OCI-LY7 (cell line): ENCODE data around the gene PSMG3. TPM values are rescaled to one million over a fixed set of nuclear protein-coding genes. Genes with fewer than 3 reads are reported as not detected.

Source experiments
- BruUV-seq: library from RNA; stranded (reverse); fragments of 400-500 nt; replicated peaks from 2 replicates; lab custom pipeline; 2021; lab: Mats Ljungman, UMichigan
- CTCF ChIA-PET: fragments of 300-600 bp; sonication (Branson Sonifier 250); formaldehyde crosslinking; loops from one replicate; lab custom pipeline; 2022; ENCODE audit warnings: antibody characterized with exemption; ENCODE audit not compliant: unreplicated experiment; lab: Charles Lee
- POLR2A ChIA-PET: fragments of 300-600 bp; sonication (Branson Sonifier 250); formaldehyde crosslinking; loops from one replicate; lab custom pipeline; 2022; ENCODE audit warnings: antibody characterized with exemption; lab: Charles Lee
- DNase-seq: peaks from one replicate; pipeline ENCODE4 v3.0.0-alpha.2; 2015; ENCODE audit warnings: low spot score
- H2AFZ ChIP-seq: fragments of 200-600 bp; sonication (generic), shearing (Covaris generic); 2 replicates; pipeline ENCODE4 v1.6.1; 2014; ENCODE audit warnings: mild to moderate bottlenecking, antibody characterized with exemption, low read length, moderate library complexity
- H3K27ac ChIP-seq: fragments of 200-600 bp; sonication (generic); 2 replicates; pipeline ENCODE4 v1.5.1; 2014; ENCODE audit warnings: mixed run types, low read depth, mild to moderate bottlenecking, moderate library complexity, low read length, inconsistent platforms; ENCODE audit not compliant: poor library complexity, severe bottlenecking
- H3K36me3 ChIP-seq: fragments of 200-600 bp; sonication (generic); 2 replicates; pipeline ENCODE4 v1.6.1; 2014; ENCODE audit warnings: mild to moderate bottlenecking, antibody characterized with exemption, low read length, moderate library complexity, mixed read lengths; ENCODE audit not compliant: insufficient read depth
- H3K4me1 ChIP-seq: fragments of 200-600 bp; sonication (generic); 2 replicates; pipeline ENCODE4 v1.5.1; 2014; ENCODE audit warnings: mild to moderate bottlenecking, low read length; ENCODE audit not compliant: insufficient read depth, poor library complexity, severe bottlenecking
- H3K4me2 ChIP-seq: fragments of 200-600 bp; sonication (generic); 2 replicates; pipeline ENCODE4 v1.6.1; 2014; ENCODE audit warnings: mild to moderate bottlenecking, low read length
- H3K4me3 ChIP-seq: fragments of 200-600 bp; sonication (generic); 2 replicates; pipeline ENCODE4 v1.5.1; 2014; ENCODE audit warnings: mild to moderate bottlenecking, low read depth, low read length; ENCODE audit not compliant: poor library complexity, severe bottlenecking
- H3K79me2 ChIP-seq: fragments of 200-600 bp; sonication (generic); 2 replicates; pipeline ENCODE4 v1.6.1; 2016; ENCODE audit warnings: low read depth, mild to moderate bottlenecking, low read length, moderate library complexity, mixed read lengths; ENCODE audit not compliant: insufficient read depth
- H3K9me2 ChIP-seq: fragments of 200-600 bp; sonication (generic); 2 replicates; pipeline ENCODE4 v1.6.1; 2016; ENCODE audit warnings: mild to moderate bottlenecking, low read length, mixed read lengths; ENCODE audit not compliant: insufficient read depth
- H3K9me3 ChIP-seq: fragments of 200-600 bp; sonication (generic); 2 replicates; pipeline ENCODE4 v1.6.1; 2014; ENCODE audit warnings: mild to moderate bottlenecking, mixed run types, low read length, mixed read lengths
- H4K20me1 ChIP-seq: fragments of 200-600 bp; sonication (generic); 2 replicates; pipeline ENCODE4 v1.6.1; 2014; ENCODE audit warnings: mild to moderate bottlenecking, antibody characterized with exemption, low read length, moderate library complexity, mixed read lengths; ENCODE audit not compliant: insufficient read depth
- CTCF ChIP-seq: fragments of 200-600 bp; sonication (generic); conservative IDR thresholded peaks from 2 replicates; pipeline ENCODE4 v1.5.1; 2014; ENCODE audit warnings: mild to moderate bottlenecking, antibody characterized with exemption, low read length, moderate library complexity, mixed read lengths
- EZH2phosphoT487 ChIP-seq: fragments of 200-600 bp; sonication (generic); IDR thresholded peaks from 2 replicates; pipeline ENCODE4 v1.6.1; 2018; ENCODE audit warnings: low read depth, borderline replicate concordance, mild to moderate bottlenecking, mixed run types, antibody characterized with exemption, low read length, moderate library complexity, mixed read lengths
- intact Hi-C: fragments of 100-400 bp; cut with micrococcal nuclease; formaldehyde crosslinking; loops from one replicate; pipeline ENCODE4 v1.10.0; 2022; ENCODE audit not compliant: unreplicated experiment
- total RNA-seq, 2 experiments: library from RNA; depleted of rRNA in 1 of 2; stranded (reverse); fragments of >200 nt in 1 of 2; shearing (Covaris generic) in 1 of 2; gene quantifications; 2 replicates each; pipeline ENCODE4 v1.2.3, GENCODE V29; 2014 to 2022

PSMG3 gene
- total RNA-seq, 2 experiments from 2014 or later, result 63.7 to 129 TPM

GRCh38 chr7:1544178-1544895 is 25.5 kb downstream of the PSMG3 start:
- ChIA-PET CTCF (no interaction called here), POLR2A (no interaction called here)

DNA sequence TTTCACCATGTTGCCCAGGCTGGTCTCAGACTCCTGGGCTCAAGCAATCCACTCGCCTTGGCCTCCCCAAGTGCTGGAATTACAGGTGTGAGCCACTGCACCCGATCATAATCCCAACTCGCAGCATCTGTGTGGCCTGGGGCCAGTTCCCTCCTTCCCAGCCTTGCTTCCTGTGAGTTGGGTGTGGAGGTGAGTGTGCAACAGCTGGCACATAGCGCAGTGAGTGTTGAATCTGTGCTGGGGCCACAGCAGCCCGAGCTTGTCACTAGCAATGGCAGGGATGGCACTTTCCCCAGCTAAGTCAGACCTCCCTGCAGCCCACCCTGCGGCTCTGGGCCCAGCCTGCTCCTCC is 26.0 kb downstream of the PSMG3 start:
- H2AFZ ChIP-seq, result no peak overlapping the region
- H3K27ac ChIP-seq, result no peak overlapping the region
- H3K79me2 ChIP-seq, result no peaks in the 10 kb centered on the region
- H3K36me3 ChIP-seq, result peaks cover 48% of the 10 kb centered on the region
- H3K4me1 ChIP-seq, result no peaks in the 10 kb centered on the region
- no peaks in the 10 kb centered on the region for H3K9me2 ChIP-seq
- POLR2A ChIA-PET, result no interaction called here
- TF ChIP-seq EZH2phosphoT487 (no peak), CTCF (no peak)
- H4K20me1 ChIP-seq, result no peaks in the 10 kb centered on the region
- H3K9me3 ChIP-seq, result no peaks in the 10 kb centered on the region
- no peak for DNase-seq
- H3K4me2 ChIP-seq, result no peak overlapping the region
- BruUV-seq, result no TSS peak
- intact Hi-C loops, result no loop called here
- H3K4me3 ChIP-seq, result no peak overlapping the region
- CTCF ChIA-PET, result no interaction called here

More at GRCh38 chr7:1544178-1544895, 25.5 kb downstream of the PSMG3 start:
- no TSS peak for BruUV-seq
- Histone ChIP-seq H3K4me3 (no peak overlapping the region), H3K9me3 (no peaks in the 10 kb centered on the region), H3K4me1 (no peaks in the 10 kb centered on the region), H3K27ac (no peak overlapping the region), H4K20me1 (no peaks in the 10 kb centered on the region), H3K4me2 (no peak overlapping the region), H2AFZ (no peak overlapping the region), H3K36me3 (peaks cover 43% of the 10 kb centered on the region), H3K9me2 (no peaks in the 10 kb centered on the region), H3K79me2 (no peaks in the 10 kb centered on the region)
- DNase-seq, result no peak
- intact Hi-C loops, result no loop called here
- TF ChIP-seq CTCF (no peak), EZH2phosphoT487 (no peak)
